ENCODE results near the gene FNDC3B.

Gene FNDC3B

GRCh38 chr3:172147113-172147818 lies 107.9 kb downstream of the FNDC3B start:
- Histone ChIP-seq H4K20me1 (ENCODE audit: insufficient read depth, low read length) (no peaks in the 10 kb centered on the region), H3K36me3 (replicated peaks; ENCODE audit: insufficient read depth, low read length) (peaks cover 2% of the 10 kb centered on the region; the same call in 1 of the 2 replicates), H3K9ac (ENCODE audit: low read length) (no peak overlapping the region), H3K4me2 (ENCODE audit: low read depth, low read length) (no peak overlapping the region), H3K4me3 (ENCODE audit: low read length) (no peak overlapping the region), H3K4me1 (ENCODE audit: low read length) (peaks cover 50% of the 10 kb centered on the region), H3K9me2 (replicated peaks; ENCODE audit: insufficient read depth, low read length) (no peaks in the 10 kb centered on the region), H3K27me3 (replicated peaks; ENCODE audit: insufficient read depth, low read length) (no peaks in the 10 kb centered on the region), H3F3A (ENCODE audit: insufficient read depth, low read length) (peaks cover 30% of the 10 kb centered on the region), H2AFZ (ENCODE audit: low read length) (no peak overlapping the region), H3K27ac (ENCODE audit: low read length) (no peak overlapping the region), H3K9me3 (replicated peaks; ENCODE audit: insufficient read depth, low read length) (no peaks in the 10 kb centered on the region), H3K79me2 (ENCODE audit: low read length) (peaks cover 98% of the 10 kb centered on the region)
- no peak for TF ChIP-seq CTCF (IDR thresholded peaks at IDR 0.05; ENCODE audit: low read length)
- TF ChIP-seq EZH2 (optimal IDR thresholded peaks at IDR 0.05; ENCODE audit: low read depth, low read length) = no peak
- TF ChIP-seq EZH2phosphoT487 (IDR thresholded peaks at IDR 0.05; ENCODE audit: low read length) = no peak
- no peak for DNase-seq

- peaks cover 98% of the 10 kb centered on the region for H3K79me2 ChIP-seq (ENCODE audit: low read length)
- no peaks in the 10 kb centered on the region for H3K9me3 ChIP-seq (replicated peaks; ENCODE audit: insufficient read depth, low read length)
- H3F3A ChIP-seq (ENCODE audit: insufficient read depth, low read length) = peaks cover 24% of the 10 kb centered on the region
- no peak overlapping the region for H2AFZ ChIP-seq (ENCODE audit: low read length)
- H3K27me3 ChIP-seq (replicated peaks; ENCODE audit: insufficient read depth, low read length) = no peaks in the 10 kb centered on the region
- peak overlapping the region; percentile 23 for H3K4me2 ChIP-seq (ENCODE audit: low read depth, low read length)
- peak overlapping the region; percentile 30; the same call in 1 of the 2 replicates for H3K27ac ChIP-seq (ENCODE audit: low read length)
- no peak overlapping the region for H3K9ac ChIP-seq (ENCODE audit: low read length)
- no peak overlapping the region for H3K4me3 ChIP-seq (ENCODE audit: low read length)
- no peak for TF ChIP-seq CTCF (IDR thresholded peaks at IDR 0.05; ENCODE audit: low read length)
- no peak for TF ChIP-seq EZH2 (optimal IDR thresholded peaks at IDR 0.05; ENCODE audit: low read depth, low read length)
- TF ChIP-seq EZH2phosphoT487 (IDR thresholded peaks at IDR 0.05; ENCODE audit: low read length) = no peak
- no peak for DNase-seq
- no peaks in the 10 kb centered on the region for H4K20me1 ChIP-seq (ENCODE audit: insufficient read depth, low read length)
- H3K4me1 ChIP-seq (ENCODE audit: low read length) = peaks cover 46% of the 10 kb centered on the region
- H3K9me2 ChIP-seq (replicated peaks; ENCODE audit: insufficient read depth, low read length) = no peaks in the 10 kb centered on the region
- H3K36me3 ChIP-seq (replicated peaks; ENCODE audit: insufficient read depth, low read length) = peaks cover 2% of the 10 kb centered on the region; the same call in 1 of the 2 replicates
These were observed 108.9 kb downstream of the FNDC3B start for GRCh38 chr3:172148241-172148640.

GRCh38 chr3:172148702-172149565 lies 109.6 kb downstream of the FNDC3B start:
- Histone ChIP-seq H3K9me3 (replicated peaks; ENCODE audit: insufficient read depth, low read length) (no peaks in the 10 kb centered on the region), H3K36me3 (replicated peaks; ENCODE audit: insufficient read depth, low read length) (peaks cover 2% of the 10 kb centered on the region; the same call in 1 of the 2 replicates), H3K9me2 (replicated peaks; ENCODE audit: insufficient read depth, low read length) (no peaks in the 10 kb centered on the region), H3K4me1 (ENCODE audit: low read length) (peaks cover 51% of the 10 kb centered on the region), H3K4me2 (ENCODE audit: low read depth, low read length) (peak overlapping the region; percentile 23), H3K27ac (ENCODE audit: low read length) (peak overlapping the region; percentile 30; the same call in 1 of the 2 replicates), H3K79me2 (ENCODE audit: low read length) (peaks cover 100% of the 10 kb centered on the region), H3K4me3 (ENCODE audit: low read length) (no peak overlapping the region), H4K20me1 (ENCODE audit: insufficient read depth, low read length) (no peaks in the 10 kb centered on the region), H3K27me3 (replicated peaks; ENCODE audit: insufficient read depth, low read length) (no peaks in the 10 kb centered on the region), H2AFZ (ENCODE audit: low read length) (no peak overlapping the region), H3F3A (ENCODE audit: insufficient read depth, low read length) (peaks cover 24% of the 10 kb centered on the region), H3K9ac (ENCODE audit: low read length) (no peak overlapping the region)
- no peak for TF ChIP-seq EZH2 (optimal IDR thresholded peaks at IDR 0.05; ENCODE audit: low read depth, low read length)
- TF ChIP-seq EZH2phosphoT487 (IDR thresholded peaks at IDR 0.05; ENCODE audit: low read length) = no peak
- TF ChIP-seq CTCF (IDR thresholded peaks at IDR 0.05; ENCODE audit: low read length) = no peak
- peak; percentile 57 for DNase-seq
